Astrocyte (in vitro differentiated cells and primary cell): ENCODE results near the gene MAGI1.

Source experiments
- CTCF ChIP-seq: IDR thresholded peaks from 2 replicates; pipeline ENCODE4 v1.5.1; 2011; ENCODE audit warnings: low read depth, mild to moderate bottlenecking, inconsistent platforms, low read length, moderate library complexity; ENCODE audit not compliant: insufficient read depth
- EZH2 ChIP-seq: IDR thresholded peaks from 2 replicates; pipeline ENCODE4 v1.6.1; 2012; ENCODE audit warnings: mild to moderate bottlenecking, low read length, inconsistent platforms; ENCODE audit not compliant: insufficient read depth

- no peak for TF ChIP-seq CTCF
- no peak for TF ChIP-seq EZH2
These were observed 93.2 kb downstream of the MAGI1 start for GRCh38 chr3:65945480-65945879.
